HG03095 (cell line): ENCODE data around the gene OR52B2.
"Not testable (repeated sequence)": the region's sequence is repeated elsewhere in the genome, so short reads cannot be mapped to it uniquely, and the experiment has no call there.

Experiments
- ATAC-seq: cut with Tn5 transposase; IDR thresholded peaks from one replicate; pipeline ENCODE4 v1.9.1; 2021; ENCODE audit warnings: moderate library complexity; ENCODE audit not compliant: unreplicated experiment

Gene OR52B2

DNA sequence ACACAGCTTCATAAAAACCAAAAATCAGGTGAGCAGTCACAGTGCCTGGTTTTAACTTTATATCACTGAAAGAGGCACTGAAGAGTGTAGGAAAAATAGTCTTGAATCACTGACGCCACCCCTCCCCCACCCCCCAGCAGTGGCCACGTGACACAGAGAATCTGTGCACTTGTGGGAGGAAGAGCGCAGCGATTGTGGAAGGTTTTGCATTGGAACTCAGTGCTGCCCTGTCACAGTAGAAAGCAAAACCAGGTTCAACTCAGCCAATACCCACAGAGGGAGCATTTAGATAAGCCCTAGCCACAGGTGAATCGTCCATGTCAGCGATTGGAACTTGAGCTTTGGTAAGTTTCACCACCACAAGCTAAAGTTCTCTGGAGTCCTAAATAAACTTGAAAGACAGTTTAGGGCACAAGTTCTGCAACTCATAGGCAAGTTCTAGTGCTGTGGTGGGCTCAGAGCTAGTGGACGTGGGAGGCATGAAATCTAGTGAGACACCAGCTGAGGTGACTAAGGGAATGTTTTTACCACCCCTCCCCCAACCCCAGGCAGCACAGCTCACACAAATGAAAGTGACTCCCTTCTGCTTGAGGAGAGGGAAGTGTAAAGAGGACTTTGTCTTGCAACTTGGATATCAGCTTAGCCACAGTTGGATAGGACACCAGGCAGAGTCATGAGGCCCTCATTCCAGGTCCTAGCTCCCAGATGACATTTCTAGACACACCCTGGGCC is 13.3 kb downstream of the OR52B2 start:
- ATAC-seq = no peak

DNA sequence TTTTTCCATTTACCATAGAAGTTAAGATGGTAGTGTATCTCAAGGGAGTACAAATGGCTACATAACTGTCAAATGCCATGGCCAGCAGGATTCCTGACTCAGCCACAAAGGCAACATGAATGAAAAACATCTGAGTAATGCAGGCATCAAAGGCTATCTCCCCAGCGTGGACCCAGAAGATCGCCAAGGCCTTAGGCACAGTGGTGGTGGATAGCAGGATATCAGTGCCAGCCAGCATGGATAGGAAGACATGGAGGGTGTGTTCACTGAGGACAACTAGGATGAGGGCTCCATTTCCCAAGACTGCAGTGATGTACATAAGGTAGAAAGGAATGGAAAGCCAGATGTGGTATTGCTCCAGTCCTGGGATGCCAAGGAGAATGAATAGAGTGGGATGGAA is 18.0 kb downstream of the OR52B2 start:
- no peak for ATAC-seq

DNA sequence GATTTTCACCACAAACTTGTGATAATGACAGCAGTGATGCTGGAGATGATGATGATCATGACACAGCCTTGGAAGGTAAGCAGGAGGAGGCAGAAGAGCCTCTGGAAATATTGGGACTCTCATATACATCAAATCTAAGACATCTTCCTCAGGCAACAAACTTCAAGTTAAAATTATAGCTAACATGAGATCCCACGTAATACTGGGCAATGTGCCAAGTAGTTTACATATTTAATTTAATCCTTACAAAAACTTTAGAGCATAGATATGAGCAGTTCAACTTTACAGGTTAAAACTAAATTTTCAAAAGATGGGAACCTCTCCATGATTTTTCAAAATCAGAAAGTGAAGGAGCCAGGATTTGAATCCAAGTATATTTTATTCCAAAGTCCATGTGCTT is 19.0 kb downstream of the OR52B2 start:
- ATAC-seq = no peak

DNA sequence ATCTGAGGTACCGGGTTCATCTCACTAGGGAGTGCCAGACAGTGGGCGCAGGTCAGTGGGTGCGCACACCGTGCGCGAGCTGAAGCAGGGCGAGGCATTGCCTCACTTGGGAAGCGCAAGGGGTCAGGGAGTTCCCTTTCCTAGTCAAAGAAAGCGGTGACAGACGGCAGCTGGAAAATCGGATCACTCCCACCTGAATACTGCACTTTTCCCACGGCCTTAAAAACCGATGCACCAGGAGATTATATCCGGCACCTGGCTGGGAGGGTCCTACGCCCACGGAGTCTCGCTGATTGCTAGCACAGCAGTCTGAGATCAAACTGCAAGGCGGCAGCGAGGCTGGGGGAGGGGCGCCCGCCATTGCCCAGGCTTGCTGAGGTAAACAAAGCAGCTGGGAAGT is 26.4 kb downstream of the OR52B2 start:
- ATAC-seq = not testable (repeated sequence)

DNA sequence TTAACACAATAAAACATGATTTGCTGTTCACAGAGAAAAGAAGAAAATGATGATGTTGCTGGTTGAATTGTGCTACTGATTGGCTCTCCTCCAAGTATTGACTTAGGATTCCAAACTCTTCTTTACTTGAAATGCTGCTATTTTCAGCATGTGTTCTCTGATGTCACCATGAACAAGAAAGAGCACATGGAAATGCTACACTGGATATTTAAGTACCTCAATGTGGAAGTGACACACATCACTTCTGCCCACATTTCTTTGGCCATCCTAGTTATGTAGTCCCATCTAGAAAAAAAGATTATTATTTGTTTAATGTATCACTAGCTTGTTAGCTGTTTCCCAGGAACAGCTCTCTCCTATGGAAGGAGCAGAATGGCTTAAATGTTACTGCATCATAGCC is 27.2 kb downstream of the OR52B2 start:
- ATAC-seq = no peak

DNA sequence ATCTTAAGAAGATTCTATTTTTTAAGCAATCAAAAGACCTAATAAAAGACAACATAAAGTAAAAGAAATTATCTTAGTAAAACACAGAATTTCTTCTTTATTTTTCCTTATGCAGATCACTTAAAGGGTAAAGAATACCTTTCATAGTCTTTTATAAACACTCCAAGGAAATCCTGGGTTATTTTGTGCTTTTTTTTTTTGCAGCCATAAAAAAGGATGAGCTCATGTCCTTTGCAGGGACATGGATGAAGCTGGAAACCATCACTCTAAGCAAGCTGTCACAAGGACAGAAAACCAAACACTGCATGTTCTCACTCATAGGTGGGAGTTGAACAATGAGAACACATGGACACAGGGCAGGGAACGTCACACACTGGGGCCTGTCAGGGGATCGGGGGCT is 34.2 kb downstream of the OR52B2 start:
- not testable (repeated sequence) for ATAC-seq

DNA sequence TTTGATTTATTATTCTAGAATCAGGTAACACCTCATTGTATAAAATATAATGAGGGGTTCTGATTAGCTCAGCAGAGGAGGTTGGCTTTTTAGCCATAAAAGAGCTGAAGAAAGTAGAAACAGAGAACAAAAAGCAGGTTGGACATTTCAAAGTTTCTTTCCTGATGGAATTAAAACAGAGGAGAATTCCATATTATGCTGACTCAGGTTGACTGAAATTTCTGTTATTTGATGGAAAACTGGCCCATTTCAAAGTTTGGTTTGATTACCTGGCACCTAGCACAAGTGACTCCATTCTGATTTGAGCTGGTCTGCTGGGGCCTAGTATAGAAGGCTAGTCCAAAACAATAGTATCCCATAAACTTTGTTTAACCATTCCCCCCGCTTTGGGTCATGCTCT is 37.7 kb downstream of the OR52B2 start:
- no peak for ATAC-seq

DNA sequence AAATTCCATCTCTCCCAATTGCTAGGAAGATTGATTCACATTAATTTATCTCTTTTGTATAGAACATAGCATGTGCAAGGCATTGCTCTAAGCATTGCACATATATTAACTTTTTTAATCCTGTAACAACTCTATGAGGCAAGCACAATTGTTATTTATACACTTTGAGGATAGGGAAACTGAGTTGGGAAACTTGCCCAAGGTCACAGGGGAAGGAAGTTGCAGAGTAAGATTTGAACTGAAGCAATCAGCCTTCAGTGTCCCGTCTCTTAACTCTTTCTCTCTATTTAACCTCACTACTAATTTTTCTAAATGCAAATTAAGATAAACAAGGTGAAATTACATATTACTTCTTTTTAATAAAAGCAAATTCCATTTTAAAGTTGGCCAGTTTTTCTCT is 40.5 kb downstream of the OR52B2 start:
- ATAC-seq = no peak

DNA sequence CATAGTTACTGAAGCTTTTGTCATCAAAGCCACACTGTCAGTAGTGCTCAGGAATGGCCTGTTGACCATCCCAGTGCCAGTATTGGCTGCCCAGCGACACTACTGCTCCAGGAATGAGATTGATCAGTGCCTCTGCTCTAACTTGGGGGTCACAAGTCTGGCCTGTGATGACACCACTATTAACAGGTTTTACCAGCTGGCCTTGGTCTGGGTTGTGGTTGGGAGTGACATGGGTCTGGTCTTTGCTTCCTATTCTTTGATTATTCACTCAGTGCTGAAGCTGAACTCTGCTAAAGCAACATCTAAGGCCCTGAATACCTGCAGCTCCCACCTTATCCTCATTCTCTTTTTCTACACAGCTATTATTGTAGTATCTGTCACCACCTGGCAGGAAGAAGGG is 41.1 kb downstream of the OR52B2 start:
- no peak for ATAC-seq

DNA sequence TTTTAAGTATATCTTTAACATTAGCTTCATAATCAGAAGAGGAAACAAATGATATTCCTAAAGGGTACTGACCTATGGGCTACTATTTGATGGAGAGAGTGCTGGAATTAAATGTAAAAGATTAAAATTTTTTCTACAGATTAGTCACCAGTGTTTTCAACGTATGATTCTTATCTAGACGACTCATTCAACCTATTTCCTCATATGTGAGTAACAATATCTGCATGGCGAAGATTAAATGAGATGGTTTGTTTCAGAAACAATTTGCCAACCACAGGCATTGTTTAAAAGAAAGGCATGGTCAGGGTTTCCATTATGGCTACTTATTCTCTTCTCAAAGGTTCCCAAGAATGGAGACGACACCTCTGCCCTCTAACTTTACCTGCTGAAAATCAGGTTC is 42.2 kb downstream of the OR52B2 start:
- no peak for ATAC-seq

DNA sequence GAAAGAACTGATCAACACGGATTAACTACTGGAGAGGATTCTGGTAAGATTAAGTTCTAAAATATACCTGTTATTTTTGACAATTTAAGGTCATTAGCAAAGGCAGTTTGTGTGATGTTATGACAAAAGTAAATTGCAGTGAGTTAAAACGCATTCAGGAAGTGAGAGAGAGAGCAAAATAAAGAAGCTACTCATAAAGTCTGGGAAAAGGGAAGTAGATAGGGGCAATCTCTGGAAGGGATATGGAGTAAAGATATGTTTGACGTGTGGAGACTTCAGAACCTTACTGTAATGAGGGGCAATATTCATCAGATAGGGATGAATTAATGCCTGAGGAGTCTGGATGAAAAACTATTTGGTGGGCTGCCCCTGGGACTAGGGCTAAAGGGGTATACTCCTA is 45.9 kb downstream of the OR52B2 start:
- no peak for ATAC-seq
